PC-3 (cell line): ENCODE measurements around the gene CTSF. TPM values are rescaled to one million over a fixed set of nuclear protein-coding genes. Genes with fewer than 3 reads are reported as not detected.

Experiments
- total RNA-seq: library from RNA; depleted of rRNA; stranded (reverse); fragments of >200 nt; gene quantifications from 2 replicates; pipeline ENCODE4 v1.2.3, GENCODE V29; 2014; rRNA removed

CTSF gene
- total RNA-seq, 1 experiment from 2014 or later = 9.4 TPM

Other genes starting within 250 kb of the CTSF start
- gene RIN1, start 232.2 kb downstream of the CTSF start, total RNA-seq = 41.2 and 71.8 TPM in 2 replicates
- 123 and 176 TPM in 2 replicates for gene BRMS1, start 223.5 kb downstream of the CTSF start, total RNA-seq
- gene B4GAT1, start 221.0 kb downstream of the CTSF start, total RNA-seq = 38.9 and 41.1 TPM in 2 replicates
- gene SLC29A2, start 196.8 kb downstream of the CTSF start, total RNA-seq = 25.5 and 27.8 TPM in 2 replicates
- not detected in 2 replicates for gene NPAS4, start 147.6 kb downstream of the CTSF start, total RNA-seq
- gene MRPL11, start 129.8 kb downstream of the CTSF start, total RNA-seq = 214 and 321 TPM in 2 replicates
- gene PELI3, start 101.7 kb downstream of the CTSF start, total RNA-seq = 22.9 and 35.2 TPM in 2 replicates
- 135 and 165 TPM in 2 replicates for gene DPP3, start 88.2 kb downstream of the CTSF start, total RNA-seq
- 24.4 and 28.4 TPM in 2 replicates for gene BBS1, start 58.0 kb downstream of the CTSF start, total RNA-seq
- gene ZDHHC24, start 22.6 kb downstream of the CTSF start, total RNA-seq = 15.1 and 19.7 TPM in 2 replicates
- gene ACTN3, start 21.7 kb downstream of the CTSF start, total RNA-seq = not detected in 2 replicates
- gene CCDC87, start 24.5 kb upstream of the CTSF start, total RNA-seq = 0.69 TPM in 1 of 2 replicates, not detected in the other
- 43.8 and 56.8 TPM in 2 replicates for gene CCS, start 24.6 kb upstream of the CTSF start, total RNA-seq
- gene RBM14, start 48.0 kb upstream of the CTSF start, total RNA-seq = 79.3 and 119 TPM in 2 replicates
- gene RBM4, start 70.1 kb upstream of the CTSF start, total RNA-seq = 152 and 164 TPM in 2 replicates
- gene RBM4B, start 109.3 kb upstream of the CTSF start, total RNA-seq = 31.4 and 40.2 TPM in 2 replicates
- gene SPTBN2, start 160.6 kb upstream of the CTSF start, total RNA-seq = 74.9 and 154 TPM in 2 replicates